HepG2 (cell line): ENCODE results near the gene GFOD1. TPM values are rescaled to one million over a fixed set of nuclear protein-coding genes. Genes with fewer than 3 reads are reported as not detected.

Experiments
- ASH2L ChIP-seq: fragments of 300-600, 200-600 bp; sonication (generic); IDR thresholded peaks from 2 replicates; pipeline ENCODE4 v1.7.0; 2017; ENCODE audit warnings: low read depth, mild to moderate bottlenecking, moderate library complexity, mixed read lengths, low read length; ENCODE audit not compliant: insufficient read length
- FOXO1 ChIP-seq: sonication (generic); formaldehyde crosslinking; IDR thresholded peaks from 2 replicates; pipeline ENCODE4 v1.4.0; 2020; ENCODE audit warnings: missing genetic modification reagents
- FOXP1 ChIP-seq, 2 experiments: fragments of 450-650 bp in 1 of 2; IDR thresholded peaks; 2 replicates each; pipeline ENCODE4 v1.6.1; 2017 to 2018; ENCODE audit warnings: antibody characterized with exemption in 1 of 2
- GABPA ChIP-seq, 2 experiments: IDR thresholded peaks; 2 replicates each; pipeline ENCODE4 v1.6.1; 2011 to 2016; ENCODE audit warnings: low read depth in 2 of 2, low read length in 1 of 2, missing biosample characterization in 1 of 2, missing genetic modification characterization in 1 of 2
- JARID2 ChIP-seq: sonication (generic); formaldehyde crosslinking; IDR thresholded peaks from 2 replicates; pipeline ENCODE4 v1.8.1; 2023; ENCODE audit warnings: missing genetic modification reagents, inconsistent platforms; ENCODE audit not compliant: insufficient replicate concordance
- KAT8 ChIP-seq: IDR thresholded peaks from 2 replicates; pipeline ENCODE4 v1.6.1; 2016; ENCODE audit warnings: missing genetic modification reagents, missing compliant biosample characterization
- KDM3A ChIP-seq: IDR thresholded peaks from 2 replicates; pipeline ENCODE4 v1.6.1; 2018; ENCODE audit warnings: low read depth, missing compliant biosample characterization
- NR2F6 ChIP-seq, 2 experiments: IDR thresholded peaks; 2 replicates each; pipeline ENCODE4 v1.6.1; 2016; ENCODE audit warnings: antibody characterized with exemption in 1 of 2, mild to moderate bottlenecking in 1 of 2
- PHF21A ChIP-seq: sonication (generic); formaldehyde crosslinking; IDR thresholded peaks from 2 replicates; pipeline ENCODE4 v1.5.0; 2020; ENCODE audit warnings: mild to moderate bottlenecking, missing genetic modification reagents
- PTBP1 ChIP-seq: fragments of 200-400 bp; formaldehyde crosslinking; IDR thresholded peaks from 2 replicates; pipeline ENCODE4 v1.6.1; 2018; ENCODE audit warnings: low read length, low read depth; ENCODE audit not compliant: poor library complexity, severe bottlenecking
- SOX13 ChIP-seq, 3 experiments: fragments of 450-650 bp in 1 of 3; sonication (generic) in 1 of 3; formaldehyde crosslinking in 1 of 3; IDR thresholded peaks in 2 of 3; conservative IDR thresholded peaks in 1 of 3; 2 replicates each; pipeline versions ENCODE4 v1.5.0 to v1.6.1; 2016 to 2020; ENCODE audit warnings: antibody characterized with exemption in 1 of 3, mild to moderate bottlenecking in 1 of 3, missing compliant biosample characterization in 1 of 3, missing genetic modification reagents in 1 of 3, moderate library complexity in 1 of 3
- U2AF1 ChIP-seq: fragments of 200-400 bp; formaldehyde crosslinking; optimal IDR thresholded peaks from 2 replicates; pipeline ENCODE3; 2017; ENCODE audit warnings: mild to moderate bottlenecking, low read depth, low read length
- UBTF ChIP-seq: sonication (generic); formaldehyde crosslinking; IDR thresholded peaks from 2 replicates; pipeline ENCODE4 v1.4.0; 2020; ENCODE audit warnings: mild to moderate bottlenecking, missing genetic modification reagents
- ZIK1 ChIP-seq: sonication (generic); formaldehyde crosslinking; IDR thresholded peaks from 2 replicates; pipeline ENCODE4 v1.5.0; 2020; ENCODE audit warnings: mild to moderate bottlenecking, low read depth, missing genetic modification reagents, borderline replicate concordance
- ZNF235 ChIP-seq: sonication (generic); formaldehyde crosslinking; IDR thresholded peaks from 2 replicates; pipeline ENCODE4 v1.8.1; 2023; ENCODE audit warnings: mild to moderate bottlenecking, missing genetic modification reagents, borderline replicate concordance
- ZNF460 ChIP-seq: sonication (generic); formaldehyde crosslinking; IDR thresholded peaks from 2 replicates; pipeline ENCODE4 v1.5.1; 2020; ENCODE audit warnings: missing genetic modification reagents, mild to moderate bottlenecking, borderline replicate concordance
- ZNF574 ChIP-seq: sonication (generic); formaldehyde crosslinking; IDR thresholded peaks from 2 replicates; pipeline ENCODE4 v1.4.0; 2020; ENCODE audit warnings: missing genetic modification reagents
- ZNF800 ChIP-seq: sonication (generic); formaldehyde crosslinking; IDR thresholded peaks from 2 replicates; pipeline ENCODE4 v1.4.0; 2020; ENCODE audit warnings: missing genetic modification reagents
- ZSCAN20 ChIP-seq: sonication (generic); formaldehyde crosslinking; IDR thresholded peaks from 2 replicates; pipeline ENCODE4 v1.4.0; 2020; ENCODE audit warnings: missing genetic modification reagents, mild to moderate bottlenecking, borderline replicate concordance
- polyA plus RNA-seq, 8 experiments: library from polyadenylated mRNA; depleted of rRNA in 3 of 8; stranded (reverse) in 7 of 8; unstranded in 1 of 8; fragments of >200 nt; fragmentation: Illumina TruSeq in 4 of 8; extraction: Trizol in 4 of 8; gene quantifications; 2 replicates each; pipeline versions ENCODE4 v1.2.1 to v1.2.3, GENCODE V29; 2011 to 2016; ENCODE audit warnings: low read depth in 4 of 8, missing spikeins in 1 of 8, mixed read lengths in 1 of 8; ENCODE audit not compliant: insufficient read depth in 1 of 8
- total RNA-seq, 5 experiments: library from RNA; depleted of rRNA; stranded (reverse); fragments of >200 nt; fragmentation: Illumina TruSeq; extraction: Trizol; gene quantifications; 2 replicates each; pipeline ENCODE4 v1.2.3, GENCODE V29; 2016; ENCODE audit warnings: low read depth in 1 of 5

Gene GFOD1
- total and polyA plus RNA-seq, 2 of the 13 experiments (the other 11 are each of a cell fraction or from before 2014, with no cell fraction given), result 1.9 to 6.4 TPM

GRCh38 chr6:13484138-13484708 is 3.2 kb downstream of the GFOD1 start (continued):
- TF ChIP-seq ASH2L (peak; percentile 68), ZNF235 (CRISPR knock-in tag) (no peak), GABPA (IDR thresholded peaks at IDR 0.05; ENCODE audit: low read depth, low read length) (no peak), GABPA (CRISPR knock-in tag; IDR thresholded peaks at IDR 0.05; ENCODE audit: low read depth) (no peak), ZIK1 (CRISPR knock-in tag) (no peak), NR2F6 (IDR thresholded peaks at IDR 0.05) (no peak), NR2F6 (CRISPR knock-in tag; IDR thresholded peaks at IDR 0.05) (0 out of 2 replicates have a peak, but pooled peaks have one; percentile 30), ZNF460 (CRISPR knock-in tag) (no peak), FOXP1 (IDR thresholded peaks at IDR 0.05) (no peak), FOXP1 (CRISPR knock-in tag; IDR thresholded peaks at IDR 0.05) (0 out of 2 replicates have a peak, but pooled peaks have one; percentile 15), ZSCAN20 (CRISPR knock-in tag) (peak; percentile 56; the same call in 1 of the 2 replicates), PTBP1 (no peak), ZNF574 (0 out of 2 replicates have a peak, but pooled peaks have one; percentile 31), ZNF800 (CRISPR knock-in tag) (peak; percentile 90; the same call in 1 of the 2 replicates), KAT8 (CRISPR knock-in tag) (peak; percentile 19; the same call in 1 of the 2 replicates), FOXO1 (CRISPR knock-in tag) (peak; percentile 38; the same call in 1 of the 2 replicates), KDM3A (CRISPR knock-in tag) (no peak), UBTF (CRISPR knock-in tag) (0 out of 2 replicates have a peak, but pooled peaks have one; percentile 24), U2AF1 (no peak), JARID2 (CRISPR knock-in tag) (no peak), PHF21A (peak; percentile 51; the same call in 1 of the 2 replicates), SOX13 (IDR thresholded peaks at IDR 0.05) (no peak; the same call in 1 of the 2 replicates), SOX13 (CRISPR knock-in tag; conservative IDR thresholded peaks at IDR 0.05 in 1 of 2, IDR thresholded peaks at IDR 0.05 in 1 of 2) (peak in 1 of 2 experiments; percentile 65; a peak in 1 of 4 replicates)
